HCT116 (cell line): Measurements from ENCODE around the gene GRIK3. TPM values are rescaled to one million over a fixed set of nuclear protein-coding genes. Genes with fewer than 3 reads are reported as not detected.

Experiments used
- ATAC-seq: fragments of 200-7000 bp; cut with Tn5 transposase; 2 replicates; pipeline ENCODE4 v1.9.1; 2020; ENCODE audit warnings: mild to moderate bottlenecking, moderate library complexity
- BruUV-seq: library from RNA; stranded (reverse); fragments of 400-500 nt; replicated peaks from 2 replicates; lab custom pipeline; 2021; lab: Mats Ljungman, UMichigan
- CTCF ChIA-PET: fragments of 300-600 bp; sonication (Branson Sonifier 250); formaldehyde crosslinking; loops from one replicate; lab custom pipeline; 2021; ENCODE audit warnings: antibody characterized with exemption; lab: Charles Lee
- POLR2A ChIA-PET: fragments of 300-600, 350-600 bp; sonication (Branson Sonifier 250); formaldehyde crosslinking; loops from one replicate; lab custom pipeline; 2021; ENCODE audit warnings: antibody characterized with exemption; lab: Charles Lee
- RAD21 ChIA-PET, 2 experiments: fragments of 300-600 bp; sonication (Branson Sonifier 250); formaldehyde crosslinking; loops; one replicate each; lab custom pipeline; 2023; ENCODE audit warnings: low total read pairs in 2 of 2; ENCODE audit not compliant: uncharacterized antibody in 2 of 2, unreplicated experiment in 2 of 2, low non-redundant PET in 1 of 2; lab: Charles Lee
- DNase-seq: peaks from one replicate; pipeline ENCODE4 v3.0.0-alpha.2; 2010; ENCODE audit warnings: low read depth, low spot score
- H2AFZ ChIP-seq: fragments of 200-600 bp; shearing (Covaris generic), sonication (generic); 2 replicates; pipeline ENCODE4 v1.6.1; 2017; ENCODE audit warnings: low read depth, mixed run types, mixed read lengths, antibody characterized with exemption, low read length; ENCODE audit not compliant: poor library complexity, severe bottlenecking
- H3K27ac ChIP-seq: 2 replicates; pipeline ENCODE4 v1.5.1; 2012; ENCODE audit warnings: low read depth, low read length
- H3K27me3 ChIP-seq: fragments of 200-600 bp; sonication (generic); 2 replicates; pipeline ENCODE4 v1.6.1; 2016; ENCODE audit warnings: mixed run types, low read length, mixed read lengths; ENCODE audit not compliant: insufficient read depth
- H3K36me3 ChIP-seq, 2 experiments: fragments of 200-500 bp in 1 of 2; fragments of 200-600 bp in 1 of 2; sonication (Bioruptor generic) in 1 of 2; sonication (generic) in 1 of 2; 2 replicates each; pipeline versions ENCODE4 v1.5.1 to v1.6.1; 2014 to 2016; ENCODE audit warnings: low read length in 2 of 2, inconsistent platforms in 1 of 2, mixed read lengths in 1 of 2, mixed run types in 1 of 2; ENCODE audit not compliant: insufficient read depth in 2 of 2, control insufficient read depth in 1 of 2
- H3K4me1 ChIP-seq, 2 experiments: fragments of 200-600 bp in 1 of 2; sonication (generic) in 1 of 2; 2 replicates each; pipeline versions ENCODE4 v1.5.1 to v1.6.1; 2012 to 2017; ENCODE audit warnings: low read length in 2 of 2, inconsistent platforms in 1 of 2, mild to moderate bottlenecking in 1 of 2, mixed read lengths in 1 of 2, mixed run types in 1 of 2, moderate library complexity in 1 of 2; ENCODE audit not compliant: insufficient read depth in 2 of 2, control insufficient read depth in 1 of 2
- H3K4me2 ChIP-seq: fragments of 200-600 bp; sonication (generic); 2 replicates; pipeline ENCODE4 v1.6.1; 2017; ENCODE audit warnings: mixed run types, low read length, mixed read lengths
- H3K4me3 ChIP-seq, 2 experiments: fragments of 200-600 bp in 1 of 2; sonication (generic) in 1 of 2; replicated peaks in 1 of 2; 2 replicates each; pipeline ENCODE4 v1.5.1; 2011 to 2016; ENCODE audit warnings: low read length in 2 of 2, control low read depth in 1 of 2, low read depth in 1 of 2, mild to moderate bottlenecking in 1 of 2, mixed read lengths in 1 of 2, mixed run types in 1 of 2
- H3K79me2 ChIP-seq: fragments of 200-600 bp; sonication (generic); 2 replicates; pipeline ENCODE4 v1.6.1; 2017; ENCODE audit warnings: mild to moderate bottlenecking, mixed run types, low read length, moderate library complexity, mixed read lengths; ENCODE audit not compliant: insufficient read depth
- H3K9ac ChIP-seq: fragments of 200-600 bp; sonication (generic); 2 replicates; pipeline ENCODE4 v1.6.1; 2016; ENCODE audit warnings: low read length, mixed read lengths
- H3K9me2 ChIP-seq: fragments of 200-600 bp; sonication (generic), shearing (Covaris generic); 2 replicates; pipeline ENCODE4 v1.6.1; 2017; ENCODE audit warnings: mixed run types, mild to moderate bottlenecking, moderate library complexity; ENCODE audit not compliant: insufficient read depth
- H3K9me3 ChIP-seq, 2 experiments: fragments of 200-500 bp in 1 of 2; fragments of 200-600 bp in 1 of 2; sonication (Bioruptor generic) in 1 of 2; sonication (generic) in 1 of 2; 2 replicates each; pipeline ENCODE4 v1.6.1; 2014 to 2017; ENCODE audit warnings: low read length in 2 of 2, mixed read lengths in 2 of 2, inconsistent platforms in 1 of 2, low read depth in 1 of 2, mild to moderate bottlenecking in 1 of 2, mixed run types in 1 of 2, moderate library complexity in 1 of 2; ENCODE audit not compliant: control insufficient read depth in 1 of 2, insufficient read depth in 1 of 2
- H4K20me1 ChIP-seq: fragments of 200-600 bp; sonication (generic), shearing (Covaris generic); 2 replicates; pipeline ENCODE4 v1.6.1; 2017; ENCODE audit warnings: mixed run types, mild to moderate bottlenecking, moderate library complexity; ENCODE audit not compliant: insufficient read depth
- CBX3 ChIP-seq: IDR thresholded peaks from 2 replicates; pipeline ENCODE4 v1.6.1; 2012; ENCODE audit warnings: low read depth
- ELF1 ChIP-seq: IDR thresholded peaks from 2 replicates; pipeline ENCODE4 v1.6.1; 2012; ENCODE audit warnings: low read depth, borderline replicate concordance
- EZH2 ChIP-seq: fragments of 200-600 bp; sonication (generic); IDR thresholded peaks from 2 replicates; pipeline ENCODE4 v1.6.1; 2017; ENCODE audit warnings: antibody characterized with exemption, mixed run types
- FOSL1 ChIP-seq: IDR thresholded peaks from 2 replicates; pipeline ENCODE4 v1.6.1; 2012; ENCODE audit warnings: low read depth
- RAD21 ChIP-seq: IDR thresholded peaks from 2 replicates; pipeline ENCODE4 v1.6.1; 2012; ENCODE audit warnings: low read depth, mild to moderate bottlenecking
- SRF ChIP-seq: IDR thresholded peaks from 2 replicates; pipeline ENCODE4 v1.6.1; 2012; ENCODE audit warnings: low read depth
- YY1 ChIP-seq: IDR thresholded peaks from 2 replicates; pipeline ENCODE4 v1.6.1; 2011; ENCODE audit warnings: low read length, low read depth, moderate library complexity, mild to moderate bottlenecking; ENCODE audit not compliant: insufficient replicate concordance; ENCODE audit errors: extremely low read depth
- ZFX ChIP-seq: fragments of 450-650 bp; IDR thresholded peaks from 2 replicates; pipeline ENCODE4 v1.6.1; 2017
- ZNF274 ChIP-seq: fragments of 200-500 bp; sonication (Bioruptor generic); IDR thresholded peaks from 2 replicates; pipeline ENCODE4 v1.6.1; 2014; ENCODE audit warnings: mild to moderate bottlenecking, low read depth, low read length, inconsistent platforms
- intact Hi-C: fragments of 100-400 bp; cut with micrococcal nuclease; formaldehyde crosslinking; loops from 2 replicates; pipeline ENCODE4 v1.10.0; 2022
- total RNA-seq: library from RNA; stranded (reverse); gene quantifications from one replicate; pipeline ENCODE4 v1.2.1, GENCODE V29; 2021; ENCODE audit not compliant: unreplicated experiment
- TF ChIP-seq, protein P1 (sequence below): IDR thresholded peaks from 2 replicates; pipeline ENCODE4 v1.6.1; 2012
- TF ChIP-seq, protein P2 (sequence below): IDR thresholded peaks from 2 replicates; pipeline ENCODE4 v1.6.1; 2011; ENCODE audit warnings: mild to moderate bottlenecking, low read length, moderate library complexity; ENCODE audit not compliant: insufficient replicate concordance; ENCODE audit errors: extremely low read depth
- TF ChIP-seq, protein P3 (sequence below), 3 experiments: fragments of 200-600 bp in 1 of 3; sonication (generic) in 1 of 3; IDR thresholded peaks in 2 of 3; conservative IDR thresholded peaks in 1 of 3; 2 replicates each; pipeline ENCODE4 v1.5.1; 2012 to 2017; ENCODE audit warnings: low read depth in 2 of 3, low read length in 2 of 3, antibody characterized with exemption in 1 of 3, borderline replicate concordance in 1 of 3, control low read depth in 1 of 3, mild to moderate bottlenecking in 1 of 3, mixed read lengths in 1 of 3, mixed run types in 1 of 3, moderate library complexity in 1 of 3; ENCODE audit not compliant: insufficient read depth in 1 of 3
- TF ChIP-seq, protein P4 (sequence below): IDR thresholded peaks from 2 replicates; pipeline ENCODE4 v1.6.1; 2012; ENCODE audit warnings: low read depth

The GRIK3 gene
- total RNA-seq, 1 experiment from 2014 or later, result not detected

DNA sequence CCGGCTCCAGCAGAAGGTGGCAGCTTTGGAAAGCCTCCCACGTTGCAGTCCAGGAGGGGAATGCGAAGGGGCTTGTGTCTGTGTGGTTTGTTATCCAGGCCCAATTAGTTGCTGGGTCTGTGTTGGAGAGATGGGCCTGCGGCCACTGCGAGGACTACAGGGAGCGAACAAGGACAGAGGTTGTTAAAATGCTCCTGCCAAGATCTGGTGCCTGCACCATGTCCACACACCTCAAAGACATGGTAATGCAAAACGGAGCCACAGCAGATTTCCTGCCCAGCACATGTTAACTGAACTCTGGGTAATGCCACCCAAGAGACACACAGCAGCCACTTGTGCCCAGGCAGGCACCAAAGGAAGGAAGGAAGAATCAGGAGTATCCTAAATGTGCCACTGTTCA is 18.6 kb downstream of the GRIK3 start:
- BruUV-seq, result no TSS peak
- no peak overlapping the region for H3K27ac ChIP-seq
- no peak overlapping the region for H3K4me2 ChIP-seq
- no peaks in the 10 kb centered on the region for H3K4me1 ChIP-seq
- RAD21 ChIA-PET, result no interaction called here
- no peak overlapping the region for H2AFZ ChIP-seq
- no peak for ATAC-seq
- H3K79me2 ChIP-seq, result no peaks in the 10 kb centered on the region
- H3K9ac ChIP-seq, result no peak overlapping the region
- intact Hi-C loops, result no loop called here
- CTCF ChIA-PET, result no interaction called here
- H3K4me3 ChIP-seq, result no peak overlapping the region
- POLR2A ChIA-PET, result no interaction called here
- H3K9me2 ChIP-seq, result no peaks in the 10 kb centered on the region
- no peak for TF ChIP-seq SRF
- no peak for TF ChIP-seq YY1
- TF ChIP-seq ELF1, result no peak
- TF ChIP-seq, protein P1, sequence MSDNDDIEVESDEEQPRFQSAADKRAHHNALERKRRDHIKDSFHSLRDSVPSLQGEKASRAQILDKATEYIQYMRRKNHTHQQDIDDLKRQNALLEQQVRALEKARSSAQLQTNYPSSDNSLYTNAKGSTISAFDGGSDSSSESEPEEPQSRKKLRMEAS, result no peak
- TF ChIP-seq FOSL1, result no peak
- no peak for TF ChIP-seq ZNF274
- no peak for DNase-seq
- H4K20me1 ChIP-seq, result no peaks in the 10 kb centered on the region
- H3K27me3 ChIP-seq, result peaks cover 12% of the 10 kb centered on the region; the same call in 1 of the 2 replicates
- H3K9me3 ChIP-seq, result no peaks in the 10 kb centered on the region
- no peaks in the 10 kb centered on the region for H3K36me3 ChIP-seq

DNA sequence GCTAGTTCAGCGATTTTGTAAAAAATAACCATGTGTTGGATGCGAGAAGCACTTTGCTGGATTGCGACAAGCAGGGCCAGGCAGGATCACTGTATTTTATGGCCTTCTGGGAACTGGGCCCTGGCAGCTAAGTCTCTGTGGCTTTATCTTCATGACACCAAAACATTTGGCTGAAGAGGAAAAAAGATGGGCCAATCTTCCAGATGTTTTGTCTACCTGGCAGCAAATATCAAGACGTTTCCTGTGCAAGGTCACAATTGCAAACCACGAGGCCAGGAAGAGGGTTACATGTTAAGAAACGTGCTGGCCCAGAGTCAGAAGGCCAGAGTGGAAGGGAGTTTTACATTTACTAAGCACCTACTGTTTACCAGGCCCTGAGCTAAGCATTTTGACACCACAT is 22.1 kb downstream of the GRIK3 start:
- H3K9me3 ChIP-seq, result no peaks in the 10 kb centered on the region
- H3K36me3 ChIP-seq, result no peaks in the 10 kb centered on the region
- H3K4me1 ChIP-seq, result no peaks in the 10 kb centered on the region
- ATAC-seq, result no peak
- no peak overlapping the region for H3K4me2 ChIP-seq
- no peak overlapping the region for H3K4me3 ChIP-seq
- intact Hi-C loops, result no loop called here
- H3K27ac ChIP-seq, result no peak overlapping the region
- RAD21 ChIA-PET, result no interaction called here
- no peak overlapping the region for H3K9ac ChIP-seq
- POLR2A ChIA-PET, result no interaction called here
- no peak overlapping the region for H2AFZ ChIP-seq
- H3K27me3 ChIP-seq, result peaks cover 18% of the 10 kb centered on the region; the same call in 1 of the 2 replicates
- DNase-seq, result no peak
- CTCF ChIA-PET, result no interaction called here
- no TSS peak for BruUV-seq
- no peaks in the 10 kb centered on the region for H3K79me2 ChIP-seq
- no peaks in the 10 kb centered on the region for H3K9me2 ChIP-seq
- no peaks in the 10 kb centered on the region for H4K20me1 ChIP-seq
- TF ChIP-seq FOSL1 (no peak), SRF (no peak), EZH2 (no peak), ZFX (no peak), YY1 (no peak), CBX3 (no peak), RAD21 (no peak)
- TF ChIP-seq, protein P2, sequence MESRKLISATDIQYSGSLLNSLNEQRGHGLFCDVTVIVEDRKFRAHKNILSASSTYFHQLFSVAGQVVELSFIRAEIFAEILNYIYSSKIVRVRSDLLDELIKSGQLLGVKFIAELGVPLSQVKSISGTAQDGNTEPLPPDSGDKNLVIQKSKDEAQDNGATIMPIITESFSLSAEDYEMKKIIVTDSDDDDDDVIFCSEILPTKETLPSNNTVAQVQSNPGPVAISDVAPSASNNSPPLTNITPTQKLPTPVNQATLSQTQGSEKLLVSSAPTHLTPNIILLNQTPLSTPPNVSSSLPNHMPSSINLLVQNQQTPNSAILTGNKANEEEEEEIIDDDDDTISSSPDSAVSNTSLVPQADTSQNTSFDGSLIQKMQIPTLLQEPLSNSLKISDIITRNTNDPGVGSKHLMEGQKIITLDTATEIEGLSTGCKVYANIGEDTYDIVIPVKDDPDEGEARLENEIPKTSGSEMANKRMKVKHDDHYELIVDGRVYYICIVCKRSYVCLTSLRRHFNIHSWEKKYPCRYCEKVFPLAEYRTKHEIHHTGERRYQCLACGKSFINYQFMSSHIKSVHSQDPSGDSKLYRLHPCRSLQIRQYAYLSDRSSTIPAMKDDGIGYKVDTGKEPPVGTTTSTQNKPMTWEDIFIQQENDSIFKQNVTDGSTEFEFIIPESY, result no peak
- TF ChIP-seq, protein P3, sequence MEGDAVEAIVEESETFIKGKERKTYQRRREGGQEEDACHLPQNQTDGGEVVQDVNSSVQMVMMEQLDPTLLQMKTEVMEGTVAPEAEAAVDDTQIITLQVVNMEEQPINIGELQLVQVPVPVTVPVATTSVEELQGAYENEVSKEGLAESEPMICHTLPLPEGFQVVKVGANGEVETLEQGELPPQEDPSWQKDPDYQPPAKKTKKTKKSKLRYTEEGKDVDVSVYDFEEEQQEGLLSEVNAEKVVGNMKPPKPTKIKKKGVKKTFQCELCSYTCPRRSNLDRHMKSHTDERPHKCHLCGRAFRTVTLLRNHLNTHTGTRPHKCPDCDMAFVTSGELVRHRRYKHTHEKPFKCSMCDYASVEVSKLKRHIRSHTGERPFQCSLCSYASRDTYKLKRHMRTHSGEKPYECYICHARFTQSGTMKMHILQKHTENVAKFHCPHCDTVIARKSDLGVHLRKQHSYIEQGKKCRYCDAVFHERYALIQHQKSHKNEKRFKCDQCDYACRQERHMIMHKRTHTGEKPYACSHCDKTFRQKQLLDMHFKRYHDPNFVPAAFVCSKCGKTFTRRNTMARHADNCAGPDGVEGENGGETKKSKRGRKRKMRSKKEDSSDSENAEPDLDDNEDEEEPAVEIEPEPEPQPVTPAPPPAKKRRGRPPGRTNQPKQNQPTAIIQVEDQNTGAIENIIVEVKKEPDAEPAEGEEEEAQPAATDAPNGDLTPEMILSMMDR (IDR thresholded peaks at IDR 0.05 in 2 of 3, conservative IDR thresholded peaks at IDR 0.05 in 1 of 3; ENCODE audit: borderline replicate concordance in 1 of 3, insufficient read depth in 1 of 3, low read depth in 2 of 3, low read length in 2 of 3), result no peak
- TF ChIP-seq, protein P4, sequence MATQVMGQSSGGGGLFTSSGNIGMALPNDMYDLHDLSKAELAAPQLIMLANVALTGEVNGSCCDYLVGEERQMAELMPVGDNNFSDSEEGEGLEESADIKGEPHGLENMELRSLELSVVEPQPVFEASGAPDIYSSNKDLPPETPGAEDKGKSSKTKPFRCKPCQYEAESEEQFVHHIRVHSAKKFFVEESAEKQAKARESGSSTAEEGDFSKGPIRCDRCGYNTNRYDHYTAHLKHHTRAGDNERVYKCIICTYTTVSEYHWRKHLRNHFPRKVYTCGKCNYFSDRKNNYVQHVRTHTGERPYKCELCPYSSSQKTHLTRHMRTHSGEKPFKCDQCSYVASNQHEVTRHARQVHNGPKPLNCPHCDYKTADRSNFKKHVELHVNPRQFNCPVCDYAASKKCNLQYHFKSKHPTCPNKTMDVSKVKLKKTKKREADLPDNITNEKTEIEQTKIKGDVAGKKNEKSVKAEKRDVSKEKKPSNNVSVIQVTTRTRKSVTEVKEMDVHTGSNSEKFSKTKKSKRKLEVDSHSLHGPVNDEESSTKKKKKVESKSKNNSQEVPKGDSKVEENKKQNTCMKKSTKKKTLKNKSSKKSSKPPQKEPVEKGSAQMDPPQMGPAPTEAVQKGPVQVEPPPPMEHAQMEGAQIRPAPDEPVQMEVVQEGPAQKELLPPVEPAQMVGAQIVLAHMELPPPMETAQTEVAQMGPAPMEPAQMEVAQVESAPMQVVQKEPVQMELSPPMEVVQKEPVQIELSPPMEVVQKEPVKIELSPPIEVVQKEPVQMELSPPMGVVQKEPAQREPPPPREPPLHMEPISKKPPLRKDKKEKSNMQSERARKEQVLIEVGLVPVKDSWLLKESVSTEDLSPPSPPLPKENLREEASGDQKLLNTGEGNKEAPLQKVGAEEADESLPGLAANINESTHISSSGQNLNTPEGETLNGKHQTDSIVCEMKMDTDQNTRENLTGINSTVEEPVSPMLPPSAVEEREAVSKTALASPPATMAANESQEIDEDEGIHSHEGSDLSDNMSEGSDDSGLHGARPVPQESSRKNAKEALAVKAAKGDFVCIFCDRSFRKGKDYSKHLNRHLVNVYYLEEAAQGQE, result no peak
